ENCODE measurements around the gene PTPN7.
"Not testable (repeated sequence)": the region's sequence is repeated elsewhere in the genome, so short reads cannot be mapped to it uniquely, and the experiment has no call there.

Gene PTPN7

GRCh38 chr1:202149566-202149965 lies 10.8 kb downstream of the PTPN7 start:
- DNase-seq, result no peak

- DNase-seq, result no peak
These were observed 12.0 kb downstream of the PTPN7 start for GRCh38 chr1:202148391-202148790.

GRCh38 chr1:202146993-202147392 lies 13.4 kb downstream of the PTPN7 start:
- DNase-seq, result no peak

GRCh38 chr1:202146279-202146678 lies 14.1 kb downstream of the PTPN7 start:
- DNase-seq, result no peak

GRCh38 chr1:202145744-202146140 lies 14.7 kb downstream of the PTPN7 start:
- DNase-seq, result not testable (repeated sequence)

GRCh38 chr1:202145068-202145743 lies 15.2 kb downstream of the PTPN7 start:
- peak; percentile 23 for DNase-seq

- DNase-seq, result peak; percentile 76
These were observed 15.9 kb downstream of the PTPN7 start, which contains the start of gene ARL8A for GRCh38 chr1:202144402-202145067. Gene ARL8A, minus strand, starts transcription at chr1:202144737. Its CDS starts 165 bp downstream, at chr1:202144572.

- DNase-seq, result peak; percentile 46
These were observed 16.5 kb downstream of the PTPN7 start for GRCh38 chr1:202143768-202144401.

GRCh38 chr1:202143011-202143767 lies 17.2 kb downstream of the PTPN7 start:
- peak; percentile 69 for DNase-seq

GRCh38 chr1:202141468-202141867 lies 18.9 kb downstream of the PTPN7 start:
- not testable (repeated sequence) for DNase-seq

- no peak for DNase-seq
These were observed 19.6 kb downstream of the PTPN7 start for GRCh38 chr1:202140833-202141232.

GRCh38 chr1:202135221-202135721 lies 25.1 kb downstream of the PTPN7 start:
- DNase-seq, result peak; percentile 76

GRCh38 chr1:202134645-202135172 lies 25.7 kb downstream of the PTPN7 start:
- no peak for DNase-seq

- DNase-seq, result no peak
These were observed 26.4 kb downstream of the PTPN7 start for GRCh38 chr1:202133989-202134388.

- DNase-seq, result no peak
These were observed 26.9 kb downstream of the PTPN7 start for GRCh38 chr1:202133496-202133895.

GRCh38 chr1:202133001-202133400 lies 27.4 kb downstream of the PTPN7 start:
- no peak for DNase-seq

GRCh38 chr1:202131956-202132821 lies 28.2 kb downstream of the PTPN7 start:
- no peak for DNase-seq

GRCh38 chr1:202130816-202131522 lies 29.4 kb downstream of the PTPN7 start:
- no peak for DNase-seq

GRCh38 chr1:202130297-202130721 lies 30.1 kb downstream of the PTPN7 start:
- no peak for DNase-seq

- no peak for DNase-seq
These were observed 30.7 kb downstream of the PTPN7 start for GRCh38 chr1:202129453-202130296.
